Smooth muscle cell (in vitro differentiated cells): ENCODE results near the gene ACOT7. TPM values are rescaled to one million over a fixed set of nuclear protein-coding genes. Genes with fewer than 3 reads are reported as not detected.
"Not testable (repeated sequence)": the region's sequence is repeated elsewhere in the genome, so short reads cannot be mapped to it uniquely, and the experiment has no call there.

Experiments used
- DNase-seq: peaks from one replicate; lab custom pipeline; 2025; ENCODE audit not compliant: unreplicated experiment; lab: John Stamatoyannopoulos, UW
- H2AFZ ChIP-seq: fragments of 200-600 bp; sonication (generic); 2 replicates; pipeline ENCODE4 v1.6.0; 2016; ENCODE audit warnings: antibody characterized with exemption, low read depth, mild to moderate bottlenecking
- H3F3A ChIP-seq: fragments of 200-600 bp; sonication (generic); 2 replicates; pipeline ENCODE4 v1.6.0; 2017; ENCODE audit warnings: antibody characterized with exemption, low read depth
- H3K27ac ChIP-seq: fragments of 200-600 bp; sonication (generic); 2 replicates; pipeline ENCODE4 v1.5.1; 2016; ENCODE audit warnings: low read depth, mild to moderate bottlenecking
- H3K27me3 ChIP-seq: fragments of 200-600 bp; sonication (generic); 2 replicates; pipeline ENCODE4 v1.6.1; 2016; ENCODE audit warnings: low read depth, mild to moderate bottlenecking
- H3K36me3 ChIP-seq: fragments of 200-600 bp; sonication (generic); 2 replicates; pipeline ENCODE4 v1.5.1; 2016; ENCODE audit warnings: low read depth
- H3K4me1 ChIP-seq: fragments of 200-600 bp; sonication (generic); 2 replicates; pipeline ENCODE4 v1.5.1; 2016; ENCODE audit warnings: low read depth
- H3K4me2 ChIP-seq: fragments of 200-600 bp; sonication (generic); 2 replicates; pipeline ENCODE4 v1.6.0; 2016; ENCODE audit warnings: mild to moderate bottlenecking
- H3K4me3 ChIP-seq: fragments of 200-600 bp; sonication (generic); 2 replicates; pipeline ENCODE4 v1.5.1; 2016; ENCODE audit warnings: mild to moderate bottlenecking
- H3K79me2 ChIP-seq: fragments of 200-600 bp; sonication (generic); 2 replicates; pipeline ENCODE4 v1.6.0; 2016; ENCODE audit warnings: low read depth, mild to moderate bottlenecking
- H3K9ac ChIP-seq: fragments of 200-600 bp; sonication (generic); 2 replicates; pipeline ENCODE4 v1.6.0; 2016; ENCODE audit warnings: low read depth
- H3K9me3 ChIP-seq: fragments of 200-600 bp; sonication (generic); replicated peaks from 2 replicates; pipeline ENCODE4 v1.5.1; 2016; ENCODE audit warnings: low read depth
- H4K20me1 ChIP-seq: fragments of 200-600 bp; sonication (generic); 2 replicates; pipeline ENCODE4 v1.6.0; 2016; ENCODE audit warnings: low read depth
- WGBS: methylation state at CpG from one replicate; pipeline ENCODE4 v1.1.7; 2016; ENCODE audit warnings: low lambda C conversion rate; 5-methylcytosine and 5-hydroxymethylcytosine counted together
- polyA plus RNA-seq: library from polyadenylated mRNA; unstranded; fragments of >200 nt; fragmentation: Nextera tagmentation; extraction: Ambion mirVana; gene quantifications from 2 replicates; pipeline ENCODE4 v1.2.1, GENCODE V29; 2016
- total RNA-seq: library from RNA; depleted of rRNA; stranded (reverse); fragments of >200 nt; gene quantifications from 2 replicates; pipeline ENCODE4 v1.2.3, GENCODE V29; 2014
- TF ChIP-seq, protein P1 (sequence below): fragments of 200-600 bp; sonication (generic); IDR thresholded peaks from 2 replicates; pipeline ENCODE4 v1.5.1; 2017; ENCODE audit warnings: borderline replicate concordance, mild to moderate bottlenecking, antibody characterized with exemption; ENCODE audit not compliant: insufficient read depth, poor library complexity, severe bottlenecking

The ACOT7 gene
- total and polyA plus RNA-seq, 2 experiments from 2014 or later, result 19.5 to 53.8 TPM

DNA sequence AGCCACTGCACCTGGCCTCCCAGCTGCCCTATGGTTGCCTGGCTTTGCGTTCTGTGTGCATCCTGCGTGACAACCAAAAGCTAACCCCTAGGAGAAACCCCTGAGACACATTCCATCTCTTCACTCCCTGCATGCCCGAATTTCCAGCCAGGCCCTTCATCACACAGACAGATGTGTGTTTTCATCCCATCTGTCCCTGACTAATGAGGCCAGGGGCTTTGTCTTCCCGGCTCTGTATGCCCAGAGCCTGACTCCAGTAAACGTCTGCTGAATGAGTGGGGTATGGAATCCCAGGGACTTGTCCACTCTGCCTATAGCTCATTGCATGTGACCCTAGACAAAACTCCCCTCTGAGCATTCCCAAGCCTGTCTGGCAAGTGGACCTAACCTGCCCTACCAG lies 40.6 kb upstream of the ACOT7 start:
- Histone ChIP-seq H3K36me3 (no peaks in the 10 kb centered on the region), H2AFZ (no peak overlapping the region), H3K9ac (no peak overlapping the region), H3K4me3 (no peak overlapping the region), H3K27me3 (peaks cover 6% of the 10 kb centered on the region), H3K27ac (no peak overlapping the region), H3K79me2 (no peaks in the 10 kb centered on the region), H3K4me2 (no peak overlapping the region), H3F3A (no peaks in the 10 kb centered on the region), H3K4me1 (peaks cover 7% of the 10 kb centered on the region), H4K20me1 (no peaks in the 10 kb centered on the region), H3K9me3 (no peaks in the 10 kb centered on the region)
- DNase-seq, result no peak
- TF ChIP-seq, protein P1, sequence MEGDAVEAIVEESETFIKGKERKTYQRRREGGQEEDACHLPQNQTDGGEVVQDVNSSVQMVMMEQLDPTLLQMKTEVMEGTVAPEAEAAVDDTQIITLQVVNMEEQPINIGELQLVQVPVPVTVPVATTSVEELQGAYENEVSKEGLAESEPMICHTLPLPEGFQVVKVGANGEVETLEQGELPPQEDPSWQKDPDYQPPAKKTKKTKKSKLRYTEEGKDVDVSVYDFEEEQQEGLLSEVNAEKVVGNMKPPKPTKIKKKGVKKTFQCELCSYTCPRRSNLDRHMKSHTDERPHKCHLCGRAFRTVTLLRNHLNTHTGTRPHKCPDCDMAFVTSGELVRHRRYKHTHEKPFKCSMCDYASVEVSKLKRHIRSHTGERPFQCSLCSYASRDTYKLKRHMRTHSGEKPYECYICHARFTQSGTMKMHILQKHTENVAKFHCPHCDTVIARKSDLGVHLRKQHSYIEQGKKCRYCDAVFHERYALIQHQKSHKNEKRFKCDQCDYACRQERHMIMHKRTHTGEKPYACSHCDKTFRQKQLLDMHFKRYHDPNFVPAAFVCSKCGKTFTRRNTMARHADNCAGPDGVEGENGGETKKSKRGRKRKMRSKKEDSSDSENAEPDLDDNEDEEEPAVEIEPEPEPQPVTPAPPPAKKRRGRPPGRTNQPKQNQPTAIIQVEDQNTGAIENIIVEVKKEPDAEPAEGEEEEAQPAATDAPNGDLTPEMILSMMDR, result no peak
- WGBS, result 82% methylated on average over 5 of the region's 5 CpGs

DNA sequence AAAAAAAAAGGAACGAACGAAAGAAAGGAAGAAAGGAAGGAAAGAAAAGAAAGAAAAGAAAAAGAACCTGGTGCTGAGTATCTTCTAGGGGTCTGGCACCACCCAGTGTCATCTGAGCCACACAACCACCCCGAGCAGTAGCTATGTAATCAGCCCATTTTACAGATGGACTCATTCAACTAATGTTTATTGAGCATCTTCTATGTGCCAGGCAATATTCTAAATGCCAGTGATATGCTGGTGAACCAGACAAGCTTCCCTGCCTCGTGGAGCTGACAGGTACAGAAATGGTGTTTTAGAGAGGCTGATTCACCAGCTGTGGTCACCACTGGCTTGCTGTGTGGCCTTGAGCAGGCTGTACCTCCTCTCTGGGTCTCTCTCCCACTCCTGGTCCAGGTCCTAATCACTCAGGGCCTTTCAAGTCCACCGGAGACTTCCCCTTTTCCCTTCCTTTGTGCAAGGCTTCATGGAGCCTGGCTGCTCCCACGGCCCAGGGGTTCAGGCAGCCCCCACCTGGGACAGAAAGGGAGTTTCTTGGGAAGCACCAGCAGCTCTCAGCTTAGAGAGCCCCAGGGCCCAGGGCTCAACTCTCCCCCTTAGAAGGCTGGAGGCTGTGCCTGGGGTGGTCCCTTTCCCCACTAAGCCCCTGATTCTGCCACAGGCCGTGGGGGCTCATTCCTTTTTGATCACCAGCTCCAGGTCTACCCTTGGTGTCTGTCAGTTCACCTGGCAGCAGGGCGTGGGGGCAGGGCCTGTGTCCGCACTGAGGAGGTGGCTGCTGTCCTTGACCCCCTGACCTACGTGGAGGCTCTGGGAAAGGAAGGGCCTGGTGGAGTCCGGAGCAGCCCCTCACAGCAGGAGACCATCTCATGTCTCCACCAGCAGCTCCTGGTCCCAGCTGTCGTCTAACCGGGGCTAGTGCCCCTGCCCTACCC lies 38.3 kb upstream of the ACOT7 start:
- not testable (repeated sequence) for H3K9ac ChIP-seq, DNase-seq, H3K36me3 ChIP-seq, H3K27ac ChIP-seq, H4K20me1 ChIP-seq, H2AFZ ChIP-seq, H3K4me3 ChIP-seq, H3K9me3 ChIP-seq, H3K4me2 ChIP-seq, H3F3A ChIP-seq, H3K4me1 ChIP-seq, H3K79me2 ChIP-seq
- peaks cover 12% of the 10 kb centered on the region for H3K27me3 ChIP-seq
- WGBS, result 82% methylated on average over 13 of the region's 13 CpGs

- not testable (repeated sequence) for DNase-seq, H3K9me3 ChIP-seq, H3K4me1 ChIP-seq, H3F3A ChIP-seq, H3K36me3 ChIP-seq, H2AFZ ChIP-seq, H4K20me1 ChIP-seq, H3K4me2 ChIP-seq, H3K4me3 ChIP-seq, H3K9ac ChIP-seq, H3K79me2 ChIP-seq, H3K27ac ChIP-seq
- 52% methylated on average over 19 of the region's 19 CpGs for WGBS
- peaks cover 33% of the 10 kb centered on the region for H3K27me3 ChIP-seq
Measured at GRCh38 chr1:6429660-6430411, 36.3 kb upstream of the ACOT7 start.

DNA sequence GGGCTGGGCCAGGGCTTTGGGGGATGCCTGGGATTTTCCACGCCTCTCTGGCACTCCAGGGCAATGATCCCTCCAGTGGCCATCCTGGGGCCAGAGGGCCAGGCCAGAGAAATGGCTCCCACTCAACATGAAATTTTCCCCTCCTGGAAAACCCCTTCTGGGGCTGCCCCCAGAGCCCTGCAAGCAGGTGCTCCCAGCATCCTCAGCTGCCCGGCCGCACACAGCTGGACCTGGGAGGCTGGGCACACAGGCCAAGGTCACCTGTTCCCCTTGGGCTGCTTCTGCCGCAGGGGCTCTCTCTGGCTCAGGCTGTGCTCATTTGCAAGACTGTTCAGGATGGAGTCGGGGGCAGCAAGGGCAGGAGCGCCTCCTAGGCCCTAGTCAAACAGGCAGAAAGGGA lies 34.9 kb upstream of the ACOT7 start:
- not testable (repeated sequence) for H3F3A ChIP-seq, H3K36me3 ChIP-seq, H3K79me2 ChIP-seq, DNase-seq, H4K20me1 ChIP-seq, H3K4me3 ChIP-seq, H3K4me2 ChIP-seq, H3K4me1 ChIP-seq, H2AFZ ChIP-seq, H3K9ac ChIP-seq, H3K9me3 ChIP-seq, H3K27ac ChIP-seq
- peaks cover 47% of the 10 kb centered on the region for H3K27me3 ChIP-seq
- WGBS, result 93% methylated on average over 6 of the region's 6 CpGs
